ENCODE results near the gene IPO4. TPM values are rescaled to one million over a fixed set of nuclear protein-coding genes. Genes with fewer than 3 reads are reported as not detected.
A peak's percentile ranks its signal among the peaks of the same experiment; 100 is the strongest.

Gene IPO4
- total and polyA plus RNA-seq, 10 of the 15 experiments (the other 5 are each of a cell fraction or from before 2014, with no cell fraction given), result 7.8 to 139 (median 37.6) TPM

- TF ChIP-seq ZNF687 (IDR thresholded peaks at IDR 0.05) (peak; percentile 35; the same call in 1 of the 2 replicates), CHD1 (IDR thresholded peaks at IDR 0.05; ENCODE audit: low read depth, low read length) (0 out of 2 replicates have a peak, but pooled peaks have one; percentile 50), MTA3 (IDR thresholded peaks at IDR 0.05; ENCODE audit: borderline replicate concordance, low read length) (no peak), CBX5 (IDR thresholded peaks at IDR 0.05; ENCODE audit: low read depth) (peak; percentile 40; the same call in 1 of the 2 replicates), ETV6 (conservative IDR thresholded peaks at IDR 0.05 in 1 of 2, IDR thresholded peaks at IDR 0.05 in 1 of 2; ENCODE audit: borderline replicate concordance in 1 of 2, low read depth in 1 of 2) (no peak), ZBED1 (IDR thresholded peaks at IDR 0.05; ENCODE audit: borderline replicate concordance) (no peak), YY1 (IDR thresholded peaks at IDR 0.05; ENCODE audit: low read depth, low read length) (peak; percentile 74), ZNF622 (IDR thresholded peaks at IDR 0.05) (no peak), ZBTB11 (CRISPR knock-in tag; IDR thresholded peaks at IDR 0.05) (peak; percentile 78), IKZF1 (conservative IDR thresholded peaks at IDR 0.05) (peak; percentile 93), RFX5 (IDR thresholded peaks at IDR 0.05; ENCODE audit: low read depth, low read length) (0 out of 2 replicates have a peak, but pooled peaks have one; percentile 15), E2F4 (IDR thresholded peaks at IDR 0.05; ENCODE audit: low read depth, low read length) (peak; percentile 73), TCF7 (IDR thresholded peaks at IDR 0.05; ENCODE audit: borderline replicate concordance) (no peak), CBFB (IDR thresholded peaks at IDR 0.05; ENCODE audit: low read depth) (peak; percentile 92), ESRRA (IDR thresholded peaks at IDR 0.05; ENCODE audit: low read length) (no peak), NFIC (IDR thresholded peaks at IDR 0.05; ENCODE audit: low read depth, low read length) (no peak), MXI1 (IDR thresholded peaks at IDR 0.05; ENCODE audit: low read depth, low read length) (peak; percentile 55), NKRF (conservative IDR thresholded peaks at IDR 0.05) (peak; percentile 67), HDAC6 (IDR thresholded peaks at IDR 0.05; ENCODE audit: unreplicated experiment) (peak; percentile 65)
Observed at GRCh38 chr14:24195186-24196070, 6.8 kb upstream of the IPO4 start, which contains the start of gene TM9SF1 (continued).

Data from GM12878 (cell line).